BJ (cell line): ENCODE results near the gene COX7B2. TPM values are rescaled to one million over a fixed set of nuclear protein-coding genes. Genes with fewer than 3 reads are reported as not detected.

Source experiments
- CTCF ChIA-PET: fragments of 350-600 bp; formaldehyde crosslinking; extraction: SDS; loops from one replicate; lab custom pipeline; 2021; ENCODE audit warnings: antibody characterized with exemption, inconsistent platforms; lab: Yijun Ruan, JAX
- POLR2A ChIA-PET: fragments of 300-600 bp; sonication (Branson Sonifier 250); formaldehyde crosslinking; extraction: SDS; loops from one replicate; lab custom pipeline; 2021; ENCODE audit warnings: antibody characterized with exemption; lab: Charles Lee
- DNase-seq: peaks from one replicate; pipeline ENCODE4 v3.0.0-alpha.2; 2011; ENCODE audit warnings: low read depth
- H3K27me3 ChIP-seq: 2 replicates; pipeline ENCODE4 v1.6.0; 2011; ENCODE audit warnings: low read length; ENCODE audit not compliant: control insufficient read depth, insufficient read depth
- H3K36me3 ChIP-seq: 2 replicates; pipeline ENCODE4 v1.5.1; 2011; ENCODE audit warnings: low read length; ENCODE audit not compliant: control insufficient read depth, insufficient read depth
- H3K4me3 ChIP-seq: 2 replicates; pipeline ENCODE4 v1.5.1; 2011; ENCODE audit warnings: low read depth, mild to moderate bottlenecking, control low read depth, low read length
- polyA minus RNA-seq: library from RNA; depleted of rRNA, polyadenylated mRNA; stranded (reverse); fragments of >200 nt; gene quantifications from 2 replicates; pipeline ENCODE4 v1.2.3, GENCODE V29; 2011; rRNA and poly(A)+ RNA removed
- polyA plus RNA-seq: library from polyadenylated mRNA; depleted of rRNA; stranded (reverse); fragments of >200 nt; gene quantifications from 2 replicates; pipeline ENCODE4 v1.2.3, GENCODE V29; 2011; rRNA removed
- TF ChIP-seq, protein P1 (sequence below): IDR thresholded peaks from 2 replicates; pipeline ENCODE4 v1.5.1; 2011; ENCODE audit warnings: low read depth, mild to moderate bottlenecking, control low read depth, inconsistent platforms, low read length, moderate library complexity; ENCODE audit not compliant: insufficient read depth

COX7B2 gene, protein sequence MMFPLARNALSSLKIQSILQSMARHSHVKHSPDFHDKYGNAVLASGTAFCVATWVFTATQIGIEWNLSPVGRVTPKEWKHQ
- polyA plus RNA-seq (not detected in 2 replicates), polyA minus RNA-seq (not detected in 2 replicates)

DNA sequence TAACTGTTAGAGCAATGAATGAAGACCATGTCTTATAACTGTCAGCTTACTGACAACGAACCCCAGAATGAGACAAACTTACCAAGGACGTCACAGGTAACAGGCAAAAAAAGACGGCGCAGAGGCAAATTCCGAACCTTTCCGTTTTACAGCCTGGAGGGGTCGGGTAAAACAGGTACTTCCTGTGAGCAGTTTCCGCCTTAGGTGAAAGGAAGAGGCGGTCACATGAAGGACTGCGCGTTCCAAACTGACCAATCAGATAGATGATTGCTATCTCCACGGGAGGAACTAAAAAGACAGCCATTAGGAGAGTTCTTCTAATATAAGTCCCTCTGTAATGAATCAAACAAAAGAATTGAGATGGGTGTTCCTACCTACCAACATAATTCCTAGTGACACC, at the start of gene COX7B2:
Gene COX7B2 (minus strand): TSS at position 168 of the 400 bp plus-strand sequence. CDS start 174,053 bp downstream, outside the sequence.
- no peak for DNase-seq
- no peaks in the 10 kb centered on the region for H3K27me3 ChIP-seq
- CTCF ChIA-PET: interaction anchor here (0.6 kb wide), 1 partner anchor 441 kb away, joined by 3 read pairs; no protein-coding TSS in a partner anchor
- POLR2A ChIA-PET: no interaction called here
- H3K36me3 ChIP-seq: no peaks in the 10 kb centered on the region
- H3K4me3 ChIP-seq: no peak within 1 kb of the TSS
- TF ChIP-seq, protein P1, sequence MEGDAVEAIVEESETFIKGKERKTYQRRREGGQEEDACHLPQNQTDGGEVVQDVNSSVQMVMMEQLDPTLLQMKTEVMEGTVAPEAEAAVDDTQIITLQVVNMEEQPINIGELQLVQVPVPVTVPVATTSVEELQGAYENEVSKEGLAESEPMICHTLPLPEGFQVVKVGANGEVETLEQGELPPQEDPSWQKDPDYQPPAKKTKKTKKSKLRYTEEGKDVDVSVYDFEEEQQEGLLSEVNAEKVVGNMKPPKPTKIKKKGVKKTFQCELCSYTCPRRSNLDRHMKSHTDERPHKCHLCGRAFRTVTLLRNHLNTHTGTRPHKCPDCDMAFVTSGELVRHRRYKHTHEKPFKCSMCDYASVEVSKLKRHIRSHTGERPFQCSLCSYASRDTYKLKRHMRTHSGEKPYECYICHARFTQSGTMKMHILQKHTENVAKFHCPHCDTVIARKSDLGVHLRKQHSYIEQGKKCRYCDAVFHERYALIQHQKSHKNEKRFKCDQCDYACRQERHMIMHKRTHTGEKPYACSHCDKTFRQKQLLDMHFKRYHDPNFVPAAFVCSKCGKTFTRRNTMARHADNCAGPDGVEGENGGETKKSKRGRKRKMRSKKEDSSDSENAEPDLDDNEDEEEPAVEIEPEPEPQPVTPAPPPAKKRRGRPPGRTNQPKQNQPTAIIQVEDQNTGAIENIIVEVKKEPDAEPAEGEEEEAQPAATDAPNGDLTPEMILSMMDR: no peak

DNA sequence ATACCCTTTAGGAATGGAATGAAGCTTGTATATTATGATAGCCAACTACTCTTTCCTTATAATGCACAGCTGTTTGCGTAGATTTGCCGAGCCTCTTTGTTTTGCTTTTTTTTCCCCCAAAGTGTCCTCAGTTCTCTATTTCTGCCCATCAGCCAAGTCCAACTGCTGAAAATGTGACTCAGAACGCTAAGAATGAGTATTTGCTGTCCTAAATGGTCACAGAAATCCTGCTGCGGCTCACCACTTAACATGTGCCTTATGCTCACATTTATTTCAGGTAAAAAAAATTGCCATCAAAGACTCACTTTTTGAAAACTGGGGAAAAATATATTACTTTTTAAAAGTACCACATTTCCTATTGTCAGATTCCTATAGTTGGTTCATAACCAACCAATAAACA, 47.4 kb upstream of the COX7B2 start:
- no peak overlapping the region for H3K4me3 ChIP-seq
- ChIA-PET POLR2A (no interaction called here), CTCF (no interaction called here)
- H3K27me3 ChIP-seq: no peaks in the 10 kb centered on the region
- no peak for DNase-seq
- no peaks in the 10 kb centered on the region for H3K36me3 ChIP-seq
- TF ChIP-seq, protein P1: no peak

DNA sequence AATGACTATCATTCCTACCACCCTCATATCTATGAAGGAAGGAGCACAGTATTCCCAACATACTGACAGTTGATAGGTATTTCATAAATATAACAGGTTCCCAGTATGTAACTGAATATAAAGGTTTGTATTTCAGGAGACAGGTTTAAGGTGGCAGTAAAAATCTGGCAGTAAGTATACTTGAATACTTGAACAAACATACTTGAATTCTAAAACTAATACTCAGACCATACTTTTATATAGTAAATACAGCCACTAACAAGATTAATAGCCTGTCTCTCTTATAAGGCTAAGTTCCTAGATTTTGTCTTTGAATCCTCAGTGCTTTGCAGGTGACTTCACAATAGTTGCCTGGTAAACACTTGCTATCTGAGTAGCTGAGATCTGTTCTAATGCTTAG, 46.6 kb upstream of the COX7B2 start:
- TF ChIP-seq, protein P1: no peak
- no peak for DNase-seq
- ChIA-PET POLR2A (no interaction called here), CTCF (no interaction called here)
- Histone ChIP-seq H3K36me3 (no peaks in the 10 kb centered on the region), H3K4me3 (no peak overlapping the region), H3K27me3 (no peaks in the 10 kb centered on the region)

DNA sequence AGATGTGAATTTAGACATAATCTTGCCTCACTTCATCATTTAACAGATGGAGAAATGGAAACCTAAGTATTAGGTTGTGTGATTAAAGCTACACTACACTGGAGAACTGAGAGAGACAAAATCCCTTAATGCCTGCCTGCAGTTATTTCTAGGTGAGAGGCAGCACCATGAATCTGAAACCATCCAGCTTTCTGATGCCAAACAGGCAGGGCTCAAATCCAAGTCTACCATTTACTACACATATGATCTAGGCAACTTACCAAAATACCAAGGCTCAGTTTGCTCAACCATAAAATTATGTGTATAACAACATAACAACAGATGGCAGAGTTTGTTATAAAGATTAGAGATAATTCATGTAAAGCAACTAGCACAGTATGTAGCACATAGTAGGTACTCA, 45.6 kb upstream of the COX7B2 start:
- H3K4me3 ChIP-seq: no peak overlapping the region
- TF ChIP-seq, protein P1: no peak
- no peak for DNase-seq
- no peaks in the 10 kb centered on the region for H3K27me3 ChIP-seq
- ChIA-PET CTCF (interaction anchor here (1.0 kb wide), 1 partner anchor 25 kb away, joined by 3 read pairs; no protein-coding TSS in a partner anchor), POLR2A (no interaction called here)
- no peaks in the 10 kb centered on the region for H3K36me3 ChIP-seq

DNA sequence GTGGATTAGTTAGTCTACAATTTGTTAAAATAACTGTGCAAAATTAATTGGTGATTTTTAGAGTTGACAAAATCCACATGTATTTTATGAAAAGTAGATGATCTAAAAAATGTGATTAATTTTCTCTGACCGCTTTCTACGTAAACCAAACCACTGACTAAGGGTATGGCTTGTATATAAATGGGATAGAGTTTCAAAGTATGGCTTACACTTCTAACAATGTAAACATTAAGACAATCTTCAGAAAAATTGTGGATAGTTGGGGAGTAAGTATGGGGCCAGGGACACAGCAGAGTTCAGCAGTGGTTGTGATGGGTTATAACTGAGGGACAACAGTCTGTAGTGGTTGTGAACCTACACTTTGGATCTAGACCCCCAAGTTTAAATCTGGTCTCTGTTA, 44.5 kb upstream of the COX7B2 start:
- ChIA-PET CTCF (no interaction called here), POLR2A (no interaction called here)
- TF ChIP-seq, protein P1: no peak
- no peaks in the 10 kb centered on the region for H3K27me3 ChIP-seq
- H3K4me3 ChIP-seq: no peak overlapping the region
- no peaks in the 10 kb centered on the region for H3K36me3 ChIP-seq
- no peak for DNase-seq
